ENCODE measurements around the gene FOXO3.
"Not testable (repeated sequence)": the region's sequence is repeated elsewhere in the genome, so short reads cannot be mapped to it uniquely, and the experiment has no call there.

FOXO3 gene
- total RNA-seq, result 32.6 to 67.2 reads per million in 2 experiments

DNA sequence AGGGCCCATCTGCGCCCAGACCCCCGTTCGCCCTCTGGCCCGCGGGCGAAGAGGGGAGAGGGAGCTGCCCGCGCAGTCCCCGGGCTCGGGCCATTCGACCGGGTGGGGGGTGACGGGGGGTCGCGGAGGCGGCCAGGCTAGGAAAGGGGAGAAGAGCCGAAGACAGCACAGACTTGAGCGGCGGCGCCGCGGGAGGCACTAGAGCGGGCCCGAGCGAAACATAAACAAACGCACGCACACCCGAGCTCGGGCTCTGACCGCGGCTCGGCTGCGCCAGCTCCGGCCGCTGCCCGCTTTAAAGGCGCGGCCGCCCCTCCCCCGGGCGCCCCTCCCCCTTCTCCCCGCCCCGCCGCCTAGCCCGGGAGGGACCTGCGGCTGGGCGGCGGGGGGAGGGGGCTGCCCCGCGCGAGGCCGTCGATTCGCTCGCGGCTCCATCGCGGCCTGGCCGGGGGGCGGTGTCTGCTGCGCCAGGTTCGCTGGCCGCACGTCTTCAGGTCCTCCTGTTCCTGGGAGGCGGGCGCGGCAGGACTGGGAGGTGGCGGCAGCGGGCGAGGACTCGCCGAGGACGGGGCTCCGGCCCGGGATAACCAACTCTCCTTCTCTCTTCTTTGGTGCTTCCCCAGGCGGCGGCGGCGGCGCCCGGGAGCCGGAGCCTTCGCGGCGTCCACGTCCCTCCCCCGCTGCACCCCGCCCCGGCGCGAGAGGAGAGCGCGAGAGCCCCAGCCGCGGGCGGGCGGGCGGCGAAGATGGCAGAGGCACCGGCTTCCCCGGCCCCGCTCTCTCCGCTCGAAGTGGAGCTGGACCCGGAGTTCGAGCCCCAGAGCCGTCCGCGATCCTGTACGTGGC is at the start of gene FOXO3:
Gene FOXO3 (plus strand): TSS at position 455 of the 846 bp plus-strand sequence. CDS start 292 bp downstream, at position 747.
- peak; percentile 47 for DNase-seq (ENCODE audit: low read depth)

DNA sequence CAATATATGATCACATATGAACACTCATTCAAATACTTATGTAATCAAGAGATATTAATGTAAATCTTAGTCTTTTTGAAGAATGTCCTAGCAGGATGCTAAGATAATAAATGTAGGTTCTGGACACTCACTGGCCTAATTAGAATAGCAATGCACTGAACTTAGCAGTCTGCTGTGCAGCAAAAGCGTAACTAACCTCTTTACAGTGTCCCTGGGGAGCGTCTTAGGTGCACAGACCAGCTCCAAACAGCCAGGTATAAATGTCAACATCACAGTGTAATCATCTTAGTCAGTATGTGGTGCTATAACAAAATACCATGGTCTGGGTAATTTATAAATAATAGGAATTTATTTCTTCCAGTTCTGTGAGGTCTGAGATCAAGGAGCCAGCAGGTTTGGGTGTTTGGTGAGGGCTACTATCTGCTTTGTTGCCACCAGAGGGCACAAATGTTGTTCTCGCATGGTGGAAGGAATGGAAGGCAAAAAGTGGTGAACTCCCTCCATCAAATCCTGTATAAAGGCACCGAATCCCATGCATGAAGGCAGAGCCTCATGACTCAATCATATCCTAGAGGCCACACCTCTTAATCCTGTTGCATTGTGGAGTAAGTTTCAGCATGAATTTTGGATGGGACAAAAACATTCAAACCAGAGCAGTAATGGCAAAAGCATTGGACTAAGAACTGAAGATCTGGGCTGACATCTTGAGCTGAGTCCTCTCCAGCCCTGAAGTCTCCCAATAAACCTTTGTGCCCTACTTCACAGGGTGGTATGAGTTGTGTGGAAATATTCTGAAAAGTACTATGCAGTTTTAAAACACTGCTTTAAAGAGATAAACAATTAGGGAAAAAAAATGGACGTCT is 41.8 kb upstream of the FOXO3 start:
- no peak for DNase-seq (ENCODE audit: low read depth)

DNA sequence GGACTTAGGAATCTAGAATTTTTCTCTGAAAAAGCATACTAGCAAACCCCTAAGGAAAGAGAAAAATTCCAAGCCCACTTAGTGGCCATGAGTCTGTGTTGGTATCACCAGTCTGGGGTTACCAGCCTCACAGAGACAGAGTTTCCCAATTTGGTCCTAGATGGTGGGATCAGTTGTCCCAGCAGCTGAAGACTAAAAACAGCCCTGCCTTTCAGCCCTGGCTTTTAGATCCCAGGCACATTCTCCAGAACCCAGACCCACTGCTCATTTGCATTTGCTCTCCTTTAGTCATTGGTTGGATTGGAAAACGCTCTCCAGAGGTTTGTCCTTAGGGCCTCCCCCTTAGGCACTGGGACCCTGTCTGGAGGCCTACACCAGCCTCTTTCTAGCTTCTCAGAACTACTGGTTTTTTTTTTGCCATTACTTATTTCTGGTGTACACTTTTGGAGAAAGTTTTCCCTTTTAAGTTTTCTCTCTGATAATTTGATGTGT is 39.1 kb upstream of the FOXO3 start:
- no peak for DNase-seq (ENCODE audit: low read depth)

DNA sequence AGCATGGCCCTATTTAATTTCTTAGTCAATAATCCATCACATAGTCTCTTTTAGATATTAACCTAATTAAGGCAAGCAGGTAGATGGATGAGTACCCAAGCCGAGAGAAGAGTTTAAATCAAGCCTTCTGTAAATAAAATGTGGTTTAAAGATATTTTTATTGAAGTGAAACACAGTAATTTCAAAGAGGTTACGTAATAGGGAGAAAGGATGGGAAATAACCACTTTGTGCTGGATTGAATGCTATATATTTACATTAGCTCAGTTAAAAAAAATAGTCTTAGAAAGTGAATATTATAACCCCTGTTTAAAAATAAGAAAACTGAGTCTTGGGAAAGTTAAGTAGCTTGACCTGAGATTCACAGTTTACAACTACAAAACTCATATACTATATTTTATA is 37.0 kb upstream of the FOXO3 start:
- no peak for DNase-seq (ENCODE audit: low read depth)

DNA sequence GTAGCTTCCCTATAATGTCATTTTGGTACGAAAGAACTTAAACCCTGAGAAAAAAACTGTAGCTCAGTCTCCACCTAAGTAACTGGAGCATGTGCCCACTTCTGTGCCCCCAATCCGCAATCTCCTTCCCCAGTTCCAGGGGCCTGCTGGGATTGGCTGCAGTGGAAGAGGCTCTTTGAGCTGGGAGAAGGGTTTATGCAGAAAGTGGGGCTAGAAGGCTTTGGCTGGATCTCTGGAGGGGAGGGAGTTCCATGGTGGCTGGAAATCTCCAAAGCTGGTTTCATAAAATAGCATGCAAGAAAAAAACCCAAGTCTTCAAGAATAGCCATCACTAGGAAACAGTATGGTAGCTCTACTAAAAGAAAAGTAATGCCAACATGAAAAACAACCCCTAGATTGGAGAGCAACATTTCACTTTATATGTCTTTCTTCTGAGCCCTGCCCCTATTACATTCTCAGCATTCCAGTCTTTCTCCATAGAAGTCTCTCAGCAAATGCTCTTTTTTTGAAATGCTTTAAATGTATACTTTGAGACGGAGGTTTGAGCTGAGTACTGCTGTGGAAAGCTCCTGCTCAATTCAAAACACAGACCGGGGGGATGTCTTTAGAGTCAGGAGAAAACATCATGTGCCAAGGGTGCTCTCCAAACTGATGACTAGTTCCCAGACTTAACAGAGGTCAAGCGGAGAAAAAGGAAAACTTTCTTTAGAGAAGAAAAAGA is 36.0 kb upstream of the FOXO3 start:
- no peak for DNase-seq (ENCODE audit: low read depth)

DNA sequence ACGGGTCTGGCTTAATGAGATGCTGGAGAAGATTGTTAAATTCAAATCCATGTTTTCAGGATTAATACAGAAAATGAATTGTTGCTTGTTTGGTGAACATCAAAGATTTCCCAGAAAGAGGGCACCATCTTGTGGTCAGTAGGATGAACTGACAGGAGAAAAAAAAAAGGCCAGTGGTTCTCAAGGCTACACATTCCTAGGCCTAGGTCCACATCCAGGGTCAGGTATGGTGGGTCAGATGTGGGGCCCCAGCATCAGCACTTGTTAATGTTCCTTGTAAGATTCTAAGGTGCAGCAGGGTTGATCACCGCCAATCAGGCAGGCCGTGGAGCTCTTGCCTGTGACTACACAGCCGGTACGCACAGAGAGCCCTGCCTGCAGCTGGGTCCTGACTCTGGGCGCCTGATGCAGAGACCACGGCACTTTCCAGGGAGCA is 34.0 kb upstream of the FOXO3 start:
- no peak for DNase-seq (ENCODE audit: low read depth)

DNA sequence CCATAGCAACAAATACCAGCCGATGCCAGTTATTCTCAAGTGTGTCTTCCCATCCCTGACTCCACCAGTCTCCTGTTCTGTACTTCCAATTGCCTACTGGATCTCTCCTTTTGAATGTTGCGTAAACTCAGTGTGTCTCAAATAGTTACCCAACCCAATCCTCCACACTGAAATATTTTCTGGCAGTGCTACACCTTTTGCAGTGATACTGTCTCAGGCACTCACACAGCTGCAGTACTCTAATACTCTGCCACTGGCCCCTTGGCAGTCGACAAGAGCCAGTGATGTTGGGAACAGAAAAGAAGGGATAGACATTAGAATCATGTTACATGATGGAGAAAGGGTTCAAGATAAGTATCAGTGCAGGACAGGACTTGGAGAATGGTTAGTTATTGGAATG is 31.8 kb upstream of the FOXO3 start:
- no peak for DNase-seq (ENCODE audit: low read depth)

DNA sequence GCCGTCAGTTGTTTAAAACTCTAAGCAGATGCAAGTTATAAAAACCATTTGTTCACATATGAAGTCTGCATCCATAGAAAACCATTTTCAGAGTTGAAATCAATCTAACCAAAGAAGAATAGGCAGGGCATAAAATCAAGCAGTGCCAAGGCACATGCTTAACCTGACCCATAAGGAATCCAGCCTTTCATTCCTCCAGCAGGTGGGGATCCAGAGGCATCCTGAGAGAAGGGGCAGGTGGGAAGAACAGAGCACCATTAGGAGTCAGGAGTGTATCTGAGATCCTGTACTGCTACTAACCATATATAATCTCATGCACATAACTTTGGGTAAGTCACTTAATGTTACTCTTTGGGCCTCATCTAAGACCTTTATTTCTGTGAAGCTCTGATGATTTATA is 29.4 kb upstream of the FOXO3 start:
- no peak for DNase-seq (ENCODE audit: low read depth)

DNA sequence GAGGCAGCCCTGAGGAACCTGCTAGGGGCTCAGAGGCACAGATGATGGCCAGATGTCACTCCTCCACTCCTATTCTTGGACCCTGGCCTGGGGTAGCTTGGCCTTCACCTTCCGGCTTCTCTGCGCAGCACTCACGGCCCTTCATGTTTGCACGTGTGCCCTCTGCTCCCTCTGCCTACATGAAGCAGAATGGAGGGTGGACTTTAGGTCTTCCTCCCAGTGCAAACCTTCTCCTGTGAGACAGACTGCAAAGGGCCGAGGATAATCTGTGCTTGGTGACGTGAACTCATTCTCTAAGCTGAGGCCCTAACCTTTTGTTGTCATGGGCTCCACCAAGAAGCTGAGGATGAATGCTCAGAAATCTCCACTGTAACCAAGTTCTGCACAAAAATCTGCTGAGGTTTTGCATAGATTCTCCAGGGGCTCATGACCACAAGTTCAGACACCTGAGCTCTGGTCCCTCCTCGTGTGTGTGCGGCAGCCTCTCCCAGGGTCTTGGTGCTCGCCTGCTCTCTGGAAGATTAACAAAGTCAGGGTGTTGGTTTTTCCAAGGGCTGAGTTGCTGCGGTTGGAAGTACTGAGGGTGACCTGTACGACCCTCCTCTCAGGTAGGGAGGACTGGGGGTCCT is 25.5 kb upstream of the FOXO3 start:
- DNase-seq (ENCODE audit: low read depth), result no peak

DNA sequence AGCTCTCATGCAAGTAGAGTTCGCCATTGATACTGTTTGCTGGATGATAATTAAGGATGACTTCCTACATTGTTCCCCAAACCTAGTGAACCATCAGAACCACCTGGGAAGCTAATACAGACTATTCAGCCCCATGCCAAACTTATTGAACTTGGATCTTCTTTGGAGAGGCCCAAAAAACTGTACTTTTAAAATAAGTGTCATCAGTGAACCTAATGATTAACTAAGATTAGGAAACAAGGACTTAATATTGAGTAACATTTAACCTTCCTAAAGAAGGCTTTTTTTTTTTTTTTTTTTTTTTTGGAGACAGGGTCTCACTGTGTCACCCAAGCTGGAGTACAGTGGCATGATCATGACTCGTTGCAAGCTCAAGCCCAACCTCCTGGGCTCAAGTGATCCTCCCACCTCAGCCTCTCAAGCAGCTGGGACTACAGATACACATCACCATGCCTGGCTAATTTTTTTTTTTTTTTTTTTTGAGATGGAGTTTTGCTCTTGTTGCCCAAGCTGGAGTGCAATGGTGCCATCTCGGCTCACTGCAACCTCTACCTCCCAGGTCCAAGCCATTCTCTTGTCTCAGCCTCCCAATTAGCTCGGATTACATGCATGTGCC is 24.7 kb upstream of the FOXO3 start:
- not testable (repeated sequence) for DNase-seq (ENCODE audit: low read depth)

DNA sequence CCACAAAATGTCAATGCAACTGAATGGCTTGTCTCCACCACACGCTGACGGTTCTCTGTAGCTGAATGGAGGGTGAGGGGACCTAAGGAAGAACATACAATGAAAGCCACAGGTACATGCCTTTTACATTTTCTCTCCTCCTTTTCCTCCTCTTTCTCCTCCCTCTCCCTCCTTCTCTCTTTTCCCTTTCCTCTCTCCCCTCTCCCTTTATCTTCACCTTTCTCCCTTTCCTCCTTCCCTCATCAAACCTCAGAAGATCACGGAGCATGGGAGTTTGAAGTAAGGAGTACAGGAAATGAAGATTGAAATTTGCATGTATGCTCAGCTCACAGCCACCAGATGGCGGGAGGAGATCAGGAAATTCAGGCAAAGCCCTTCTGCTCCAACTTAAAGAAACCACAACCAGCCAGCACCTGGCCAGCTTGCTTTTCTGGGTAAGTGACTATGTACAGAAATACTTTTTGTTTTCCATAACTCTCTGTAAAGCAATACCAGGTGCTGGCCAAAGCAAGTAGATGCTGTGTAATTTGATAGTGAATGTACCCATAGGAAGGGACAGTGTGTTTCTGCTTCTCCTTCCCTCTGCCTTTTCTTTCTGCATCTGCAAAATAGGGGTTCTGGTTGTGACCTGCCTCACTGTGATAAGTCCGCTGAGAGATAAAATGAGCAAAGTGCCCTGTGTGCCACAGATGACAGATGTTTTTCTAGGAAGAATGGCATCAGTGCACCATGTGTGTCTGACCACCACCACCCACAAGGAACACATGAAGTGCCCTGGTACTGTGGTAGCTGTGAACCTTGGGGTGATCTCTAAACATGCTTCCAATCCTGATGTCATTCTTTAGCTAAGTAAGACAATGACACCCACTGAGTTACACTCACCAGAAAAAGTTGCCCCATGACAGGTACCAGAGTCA is 18.6 kb upstream of the FOXO3 start:
- peak; percentile 57 for DNase-seq (ENCODE audit: low read depth)

DNA sequence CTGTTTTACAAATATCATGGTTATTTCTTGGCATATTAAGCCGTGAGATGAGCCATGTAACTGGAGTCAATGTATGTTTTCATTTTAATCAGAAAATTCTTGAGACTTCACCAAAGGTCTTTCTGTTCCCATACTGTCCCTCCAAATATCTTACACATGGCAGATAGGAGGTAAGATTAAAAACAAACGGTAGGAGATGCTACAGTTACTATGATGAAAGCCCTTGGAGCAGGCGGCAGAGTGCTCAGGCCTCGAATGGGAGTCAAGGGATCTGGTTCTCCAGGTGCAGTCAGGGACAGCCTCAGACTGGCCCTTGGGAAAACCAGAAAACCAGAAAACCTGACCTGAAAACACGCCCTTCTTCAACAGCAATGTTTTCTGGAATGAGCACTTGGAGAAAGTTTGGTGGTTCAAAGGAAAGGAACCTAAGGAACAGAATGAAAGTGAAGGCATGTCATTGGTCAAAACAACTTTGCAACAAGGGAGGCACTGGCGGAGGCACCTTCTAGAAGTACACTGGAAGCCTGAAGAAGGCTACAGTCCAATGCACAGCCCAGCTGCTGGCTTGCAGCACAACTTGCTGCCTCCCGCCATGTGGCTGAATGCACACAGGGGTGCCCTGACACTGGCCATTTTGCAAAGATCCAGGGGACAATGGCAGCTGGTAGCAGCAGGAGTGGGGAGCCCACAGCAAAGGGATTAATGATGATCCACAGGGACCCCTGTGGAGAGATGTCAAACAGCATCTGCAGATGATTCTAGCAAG is 17.4 kb upstream of the FOXO3 start:
- DNase-seq (ENCODE audit: low read depth), result no peak

DNA sequence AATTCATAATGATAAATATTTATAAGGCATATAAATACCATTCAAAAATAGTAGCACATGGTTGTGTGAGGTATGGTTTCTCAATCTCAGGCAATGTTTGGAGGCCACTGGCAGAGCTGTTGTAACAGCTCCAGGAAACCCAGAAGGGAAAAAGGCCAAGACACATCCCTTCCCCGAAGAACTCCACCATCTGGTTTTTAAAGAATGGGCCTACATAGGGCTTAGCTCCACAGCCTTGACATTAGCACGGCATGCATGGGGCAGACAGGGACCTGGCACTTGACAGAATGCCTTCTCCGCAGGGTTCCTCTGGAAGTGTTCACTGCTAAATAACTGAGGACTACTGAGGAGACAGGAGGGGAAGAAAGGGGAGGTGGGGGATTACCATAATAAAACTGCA is 16.1 kb upstream of the FOXO3 start:
- no peak for DNase-seq (ENCODE audit: low read depth)

DNA sequence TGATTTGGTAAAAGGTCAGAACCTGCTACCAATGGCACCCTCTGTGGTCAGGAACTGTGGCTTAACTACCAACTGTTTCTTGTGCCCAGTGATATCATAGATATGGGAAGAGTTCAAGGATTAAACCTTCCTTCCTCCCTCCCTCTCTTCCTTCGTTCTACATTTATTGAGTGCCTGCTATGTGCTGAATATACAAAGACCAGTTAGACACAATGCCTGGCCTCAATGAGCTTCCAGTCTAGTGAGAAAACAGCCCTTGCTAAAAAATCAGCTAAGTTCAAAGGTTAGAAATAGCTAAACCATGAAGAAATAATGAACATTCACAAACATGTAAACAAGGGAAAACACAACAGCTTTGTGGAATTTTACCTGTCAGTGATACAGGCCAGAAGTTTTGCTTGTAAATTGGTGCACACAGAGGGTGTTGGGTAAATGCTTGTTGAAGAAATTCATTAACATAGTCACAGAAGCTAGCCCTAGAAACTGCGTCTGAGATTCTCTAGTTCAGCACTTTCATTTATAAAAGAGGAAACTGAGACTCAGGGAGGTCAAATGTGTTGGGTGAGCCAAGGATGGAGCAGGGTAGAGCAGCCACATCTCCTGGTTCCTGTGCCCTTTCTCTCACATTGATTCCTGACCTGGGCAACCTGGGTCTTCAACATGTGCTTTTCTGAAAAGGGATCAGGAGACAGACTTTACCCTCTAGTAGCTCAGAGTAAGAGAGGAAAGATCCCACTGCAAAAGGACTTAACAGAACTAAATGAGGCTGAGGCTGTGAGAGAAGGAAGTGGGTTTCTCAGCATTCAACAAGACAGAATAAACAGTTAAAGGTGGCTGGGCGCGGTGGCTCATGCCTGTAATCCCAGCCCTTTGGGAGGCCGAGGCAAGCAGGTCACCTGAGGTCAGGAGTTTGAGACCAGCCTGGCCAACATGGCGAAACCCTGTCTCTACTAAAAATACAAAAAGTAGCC is 14.4 kb upstream of the FOXO3 start:
- no peak for DNase-seq (ENCODE audit: low read depth)

DNA sequence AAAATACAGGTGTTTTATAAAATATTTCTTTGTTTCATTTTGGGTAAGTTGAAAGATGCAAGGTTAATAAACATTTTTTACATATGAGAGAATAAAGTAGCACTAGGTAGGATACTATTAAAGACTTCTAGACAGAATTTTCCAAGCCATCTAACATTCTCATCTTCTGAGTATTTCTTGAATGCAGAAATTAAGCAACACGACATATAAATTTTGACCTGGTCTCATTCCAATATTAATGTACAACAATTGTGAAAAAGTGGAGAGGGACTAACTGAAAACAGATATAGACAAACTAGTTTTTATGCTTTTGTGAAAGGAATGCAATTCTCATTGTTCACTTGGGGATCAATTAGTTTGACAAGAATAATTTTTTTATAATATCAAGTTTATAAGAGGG is 11.5 kb upstream of the FOXO3 start:
- no peak for DNase-seq (ENCODE audit: low read depth)

DNA sequence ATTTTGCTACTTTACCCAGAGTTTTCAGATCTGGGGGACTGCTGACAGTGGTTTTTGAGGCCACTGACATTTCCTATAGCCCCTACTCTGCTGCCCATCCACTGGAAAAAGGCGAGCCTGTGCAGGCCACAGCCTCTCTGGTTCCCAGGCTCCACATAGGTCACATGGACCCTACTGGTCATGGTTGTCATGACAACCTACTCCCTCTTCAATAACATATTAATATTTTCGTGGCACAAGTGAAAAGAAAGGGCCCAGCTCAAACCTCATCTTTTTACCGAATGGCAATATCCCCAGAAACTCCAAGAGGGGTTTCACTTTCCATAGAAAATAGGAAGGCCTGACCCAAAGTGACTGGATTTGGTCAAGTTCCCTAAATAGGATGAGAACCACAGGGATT is 11.0 kb upstream of the FOXO3 start:
- DNase-seq (ENCODE audit: low read depth), result no peak

DNA sequence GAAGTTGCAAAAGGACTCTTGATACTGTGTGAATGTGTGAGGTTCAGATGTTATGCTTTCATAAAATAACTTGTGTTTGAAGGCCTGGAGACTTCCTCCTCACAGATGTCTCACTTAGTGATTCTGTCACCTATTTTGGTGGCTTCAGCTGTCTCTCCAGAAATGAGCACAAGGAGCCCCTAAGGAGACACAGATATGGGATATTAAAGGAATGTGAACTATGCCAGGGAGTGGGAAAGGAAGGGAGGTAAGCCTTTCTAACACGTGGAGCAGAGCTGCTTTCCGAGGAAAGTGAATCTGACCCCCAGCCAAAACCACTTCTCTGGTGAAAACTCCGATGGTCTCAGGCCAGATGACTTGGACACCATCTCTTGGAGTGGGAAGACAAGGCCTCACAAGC is 10.5 kb upstream of the FOXO3 start:
- DNase-seq (ENCODE audit: low read depth), result no peak

DNA sequence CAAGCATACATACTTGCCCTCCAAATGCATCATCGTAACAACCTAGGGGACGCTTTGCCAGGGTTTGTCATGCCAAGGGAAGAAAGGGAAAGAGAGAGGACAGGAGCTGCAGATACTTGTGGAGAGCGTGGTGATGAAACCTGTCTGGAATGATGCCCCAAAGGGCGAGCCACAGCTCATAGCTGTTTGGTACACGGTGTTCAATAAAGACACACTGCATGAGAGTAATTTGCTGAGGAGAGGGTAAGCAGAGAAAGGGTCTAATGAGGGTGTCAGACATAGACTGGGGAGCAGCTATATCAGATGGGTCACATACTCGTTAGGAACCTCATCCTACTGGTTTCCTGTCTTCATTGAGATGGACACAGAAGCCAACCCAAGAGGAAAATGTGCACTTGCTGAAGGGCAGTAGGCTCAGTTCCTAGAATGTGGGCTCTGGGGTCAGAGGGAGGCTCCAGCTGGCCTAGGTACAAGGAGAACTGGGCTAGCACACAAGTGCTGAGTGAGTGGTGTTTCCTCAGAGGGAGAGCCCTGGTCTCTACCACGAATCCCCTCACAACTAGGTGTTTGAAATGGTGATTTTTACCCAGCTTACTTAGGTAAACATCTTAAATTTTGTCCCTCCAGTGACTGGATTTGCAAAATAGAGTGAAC is 5.2 kb upstream of the FOXO3 start:
- DNase-seq (ENCODE audit: low read depth), result no peak

All from T follicular helper cell (primary cell).